Fibroblast of villous mesenchyme (primary cell): ENCODE measurements around the gene DNALI1. TPM values are rescaled to one million over a fixed set of nuclear protein-coding genes. Genes with fewer than 3 reads are reported as not detected.

Experiments used
- DNase-seq: peaks from one replicate; pipeline ENCODE4 v3.0.0-alpha.2; 2010; ENCODE audit warnings: low read depth
- H3K4me3 ChIP-seq: 2 replicates; pipeline ENCODE4 v1.5.1; 2011; ENCODE audit warnings: low read depth, mild to moderate bottlenecking, low read length
- total RNA-seq: library from RNA; depleted of rRNA; stranded (reverse); fragments of >200 nt; gene quantifications from 2 replicates; pipeline ENCODE4 v1.2.3, GENCODE V29; 2012
- TF ChIP-seq, protein P1 (sequence below): IDR thresholded peaks from 2 replicates; pipeline ENCODE4 v1.5.1; 2012; ENCODE audit warnings: low read depth, mild to moderate bottlenecking, low read length; ENCODE audit not compliant: insufficient read depth

The DNALI1 gene
- total RNA-seq, 1 donor = 7.3 TPM

DNA sequence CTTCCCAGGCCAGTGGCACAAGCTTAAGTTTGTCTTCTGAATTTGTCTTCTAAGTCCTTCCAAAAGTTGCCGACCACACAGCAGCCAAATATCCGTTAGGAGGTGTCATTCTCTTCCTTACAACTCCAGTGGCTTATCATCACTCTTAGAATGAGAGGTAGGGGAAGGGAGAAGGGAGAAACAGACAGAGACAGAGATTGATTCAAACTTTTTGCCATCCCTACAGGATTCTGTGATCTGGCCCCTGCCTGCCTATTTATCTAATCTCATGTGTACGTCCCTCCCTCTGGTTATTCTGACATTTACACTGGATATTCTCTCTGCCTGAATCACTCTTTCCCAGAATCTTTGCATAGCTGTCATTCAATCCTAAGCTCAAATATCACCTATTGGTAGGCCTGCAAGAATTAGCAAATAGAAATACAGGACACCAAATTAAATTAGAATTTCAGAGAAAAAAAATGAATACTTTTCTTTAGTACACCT is 39.5 kb downstream of the DNALI1 start:
- TF ChIP-seq, protein P1, sequence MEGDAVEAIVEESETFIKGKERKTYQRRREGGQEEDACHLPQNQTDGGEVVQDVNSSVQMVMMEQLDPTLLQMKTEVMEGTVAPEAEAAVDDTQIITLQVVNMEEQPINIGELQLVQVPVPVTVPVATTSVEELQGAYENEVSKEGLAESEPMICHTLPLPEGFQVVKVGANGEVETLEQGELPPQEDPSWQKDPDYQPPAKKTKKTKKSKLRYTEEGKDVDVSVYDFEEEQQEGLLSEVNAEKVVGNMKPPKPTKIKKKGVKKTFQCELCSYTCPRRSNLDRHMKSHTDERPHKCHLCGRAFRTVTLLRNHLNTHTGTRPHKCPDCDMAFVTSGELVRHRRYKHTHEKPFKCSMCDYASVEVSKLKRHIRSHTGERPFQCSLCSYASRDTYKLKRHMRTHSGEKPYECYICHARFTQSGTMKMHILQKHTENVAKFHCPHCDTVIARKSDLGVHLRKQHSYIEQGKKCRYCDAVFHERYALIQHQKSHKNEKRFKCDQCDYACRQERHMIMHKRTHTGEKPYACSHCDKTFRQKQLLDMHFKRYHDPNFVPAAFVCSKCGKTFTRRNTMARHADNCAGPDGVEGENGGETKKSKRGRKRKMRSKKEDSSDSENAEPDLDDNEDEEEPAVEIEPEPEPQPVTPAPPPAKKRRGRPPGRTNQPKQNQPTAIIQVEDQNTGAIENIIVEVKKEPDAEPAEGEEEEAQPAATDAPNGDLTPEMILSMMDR = no peak
- no peak for DNase-seq

DNA sequence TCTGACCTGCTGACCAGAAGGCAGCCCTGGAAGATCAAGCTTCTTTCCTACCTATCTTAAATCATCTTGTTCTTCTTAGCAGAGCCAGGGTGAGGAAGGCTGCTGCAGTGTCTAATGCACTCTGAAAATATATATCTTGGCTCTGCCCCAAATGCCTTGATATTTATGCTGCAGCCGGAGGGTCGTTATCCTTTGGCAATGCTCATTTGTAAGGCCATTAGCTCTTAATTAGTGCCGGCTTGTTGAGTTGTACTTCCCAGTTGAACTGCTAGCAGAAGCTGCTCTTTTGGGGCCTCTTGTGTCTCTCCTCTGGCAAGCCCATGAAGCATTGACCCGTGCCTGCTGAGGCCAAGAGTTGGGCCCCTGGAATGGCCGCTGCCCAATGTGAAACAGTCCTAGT is 43.2 kb downstream of the DNALI1 start:
- no peak overlapping the region for H3K4me3 ChIP-seq
- TF ChIP-seq, protein P1 = no peak
- DNase-seq = no peak

More for the DNA sequence above, 39.5 kb downstream of the DNALI1 start:
- H3K4me3 ChIP-seq = peak overlapping the region; percentile 81

DNA sequence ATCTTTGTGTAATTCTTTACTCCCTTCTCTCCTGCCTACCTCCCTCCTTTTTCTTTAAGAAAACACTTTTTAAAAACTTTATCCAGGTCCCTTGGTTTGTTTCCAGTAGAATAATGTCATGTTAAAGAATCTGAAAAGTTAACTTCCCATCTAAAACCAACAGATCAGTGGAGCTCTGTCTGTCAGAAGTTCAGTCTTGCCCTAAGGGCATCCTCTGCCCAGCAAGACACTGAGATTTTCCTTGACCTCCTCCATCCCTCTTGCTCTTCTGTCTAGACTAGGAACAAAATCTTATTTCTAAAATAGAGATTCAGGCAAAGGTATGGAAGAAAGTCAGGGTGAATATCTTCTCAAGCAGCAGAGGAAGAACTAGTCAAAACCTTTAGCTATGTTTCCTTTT is 44.7 kb downstream of the DNALI1 start:
- TF ChIP-seq, protein P1 = no peak
- H3K4me3 ChIP-seq = no peak overlapping the region
- no peak for DNase-seq

DNA sequence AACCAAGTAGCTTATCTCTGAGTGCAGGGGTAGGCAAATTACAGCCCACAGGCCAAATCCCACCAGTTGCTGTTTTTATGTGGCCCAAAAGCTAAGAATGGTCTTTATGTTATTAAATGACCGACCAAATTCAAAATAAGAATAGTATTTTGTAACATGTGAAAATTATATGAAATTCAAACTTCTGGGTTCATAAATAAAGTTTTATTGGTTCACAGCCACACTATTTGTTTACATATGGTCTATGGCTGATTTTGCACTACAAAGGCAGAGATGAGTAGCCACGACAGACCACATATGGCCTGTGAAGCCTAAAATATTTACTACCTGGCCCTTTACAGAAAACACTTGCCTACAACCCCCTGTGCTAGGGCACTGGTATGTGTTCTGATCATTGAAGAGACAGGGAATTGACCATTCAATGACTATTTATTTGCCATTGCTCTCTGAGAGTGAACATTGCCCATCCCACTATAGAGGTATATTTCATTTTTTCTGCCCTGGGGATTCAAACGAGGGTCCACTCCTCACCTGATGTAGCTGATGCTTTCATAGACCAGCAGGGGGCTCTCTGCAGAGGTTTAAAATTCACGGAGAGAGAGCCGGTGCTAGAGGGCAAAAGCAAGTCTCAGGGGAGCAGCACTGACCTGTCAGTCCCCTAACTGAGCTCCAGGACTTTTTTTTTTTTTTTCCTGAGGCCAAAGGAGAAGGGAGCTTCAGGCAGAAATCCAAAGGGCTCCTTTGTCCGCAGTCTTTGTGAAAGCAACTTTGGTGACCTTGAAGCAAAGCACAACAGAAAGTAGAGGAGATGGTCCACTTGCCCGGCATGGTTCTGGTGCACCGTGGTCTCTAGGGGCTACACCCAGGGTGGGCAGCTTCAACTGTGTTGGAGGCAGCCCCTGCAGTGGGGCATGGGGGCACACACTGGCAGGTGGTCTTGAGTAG is 46.3 kb downstream of the DNALI1 start:
- DNase-seq = peak; percentile 43
- H3K4me3 ChIP-seq = no peak overlapping the region
- TF ChIP-seq, protein P1 = peak; percentile 82

DNA sequence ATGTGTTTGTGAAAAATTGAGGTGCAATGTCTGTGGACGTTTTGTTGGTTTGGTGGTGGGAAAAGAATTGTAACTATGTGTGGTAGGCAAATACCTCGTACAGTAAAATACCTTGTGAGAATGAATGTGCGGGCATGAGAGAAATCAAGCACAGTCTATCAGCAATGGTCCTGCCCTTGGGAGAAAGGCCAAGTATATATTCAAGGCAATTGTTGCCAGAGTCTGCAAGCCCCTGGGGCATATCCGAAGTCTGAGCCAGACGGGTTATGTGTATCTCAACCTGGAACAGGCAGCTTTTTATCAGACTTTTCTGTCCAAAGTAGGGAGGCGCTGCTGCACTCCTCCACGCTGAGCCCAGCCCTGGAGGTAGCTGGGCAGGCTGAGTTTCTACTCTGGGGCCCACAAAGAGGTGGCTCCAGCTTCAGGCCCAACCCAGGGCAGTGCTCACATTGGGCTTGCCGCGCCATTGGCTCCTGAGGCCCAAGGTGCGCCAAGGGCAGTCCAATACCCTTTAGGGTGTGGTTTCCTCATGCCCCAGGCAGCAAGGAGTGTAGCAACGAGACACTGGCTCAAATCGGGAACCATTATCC is 48.4 kb downstream of the DNALI1 start:
- no peak for DNase-seq
- H3K4me3 ChIP-seq = no peak overlapping the region
- TF ChIP-seq, protein P1 = no peak

DNA sequence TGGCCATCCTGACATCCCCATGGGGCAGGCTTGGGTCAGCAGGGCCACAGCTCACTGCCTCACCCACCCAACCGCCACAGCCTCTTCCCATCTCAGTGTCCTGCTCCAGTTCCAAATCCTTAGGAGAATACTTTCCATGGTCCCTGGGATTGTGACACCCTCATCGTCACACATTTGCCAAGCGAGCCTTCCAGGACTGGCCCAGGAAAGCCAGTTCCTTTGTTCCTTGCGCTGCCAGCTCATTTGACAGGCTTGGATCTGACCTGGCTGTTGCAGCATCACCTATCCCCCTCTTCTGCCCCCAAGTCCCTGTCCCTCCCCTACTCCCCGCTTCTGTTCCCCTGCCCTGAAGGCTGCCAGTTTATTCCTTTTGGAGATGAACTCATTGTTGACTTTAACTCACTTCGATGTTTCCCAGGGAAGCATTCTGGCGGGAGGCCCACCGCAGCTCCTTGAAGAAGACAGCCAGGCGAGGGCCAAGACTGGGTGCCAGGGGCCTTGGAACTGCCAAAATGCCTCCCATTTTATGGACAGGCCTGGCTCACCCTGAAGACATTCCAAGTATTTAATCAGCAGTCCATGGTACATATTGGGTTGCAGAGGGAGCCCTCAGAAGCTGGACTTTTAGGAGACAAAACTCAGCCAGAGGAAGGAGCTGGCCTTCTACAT is 49.2 kb downstream of the DNALI1 start:
- TF ChIP-seq, protein P1 = no peak
- H3K4me3 ChIP-seq = no peak overlapping the region
- peak; percentile 10 for DNase-seq
